HG03175 (cell line): ENCODE results near the gene ADI1.
"Not testable (repeated sequence)": the region's sequence is repeated elsewhere in the genome, so short reads cannot be mapped to it uniquely, and the experiment has no call there.

Source experiments
- ATAC-seq: cut with Tn5 transposase; IDR thresholded peaks from one replicate; pipeline ENCODE4 v1.9.1; 2021; ENCODE audit warnings: mild to moderate bottlenecking, moderate library complexity; ENCODE audit not compliant: unreplicated experiment

The ADI1 gene

DNA sequence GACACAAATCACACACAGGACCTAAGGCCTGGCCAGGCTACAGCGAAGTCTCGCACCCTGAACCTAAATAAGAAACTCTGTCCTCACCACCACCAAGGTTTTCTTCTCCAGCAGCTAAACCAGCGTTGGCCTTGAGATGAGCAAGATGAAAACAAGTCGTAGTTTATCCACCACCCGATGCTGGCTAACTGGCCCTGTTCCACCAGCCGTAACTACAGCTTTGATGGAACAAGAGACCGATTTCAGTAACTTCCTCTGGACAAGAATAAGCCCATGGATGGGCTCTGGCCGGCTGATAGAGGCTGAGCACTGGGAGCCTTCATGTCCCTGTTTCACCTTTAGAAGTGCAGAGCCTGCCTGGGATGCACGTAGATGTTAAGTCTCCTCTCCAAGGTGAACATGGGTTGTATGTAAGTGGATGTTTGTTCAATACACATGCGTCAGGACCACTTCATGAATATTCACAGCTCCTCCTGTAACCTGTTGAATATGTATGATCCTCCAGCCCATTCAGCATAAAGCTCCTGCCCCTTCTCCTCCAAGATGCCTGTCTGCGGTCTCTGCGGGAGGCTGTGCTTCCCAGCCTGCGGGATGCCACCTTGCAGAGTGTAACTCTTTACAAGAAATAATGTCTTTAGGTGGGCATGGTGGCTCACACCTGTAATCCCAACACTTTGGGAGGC, 24.2 kb downstream of the ADI1 start:
- no peak for ATAC-seq

DNA sequence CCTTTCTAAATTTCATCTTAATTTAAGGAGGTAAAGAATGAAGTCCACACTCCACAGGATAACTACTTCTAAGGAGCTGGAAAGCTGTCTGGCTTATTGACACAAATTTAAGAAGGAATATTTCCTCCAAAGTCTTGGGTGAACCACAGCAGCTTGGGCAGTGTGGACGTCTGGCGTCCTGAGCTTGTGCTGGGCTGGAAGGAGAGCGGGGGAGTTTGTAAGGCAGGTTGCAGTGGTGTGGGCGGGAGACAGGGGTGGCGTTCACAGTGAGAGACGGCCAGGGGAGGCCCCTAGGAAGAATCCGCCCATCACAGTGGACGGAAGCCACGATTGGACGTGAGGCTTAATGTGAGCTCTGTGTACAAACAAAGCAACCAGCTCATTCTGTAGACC, 25.7 kb downstream of the ADI1 start:
- ATAC-seq = no peak

GRCh38 chr2:3492951-3493614, 26.2 kb downstream of the ADI1 start:
- no peak for ATAC-seq

DNA sequence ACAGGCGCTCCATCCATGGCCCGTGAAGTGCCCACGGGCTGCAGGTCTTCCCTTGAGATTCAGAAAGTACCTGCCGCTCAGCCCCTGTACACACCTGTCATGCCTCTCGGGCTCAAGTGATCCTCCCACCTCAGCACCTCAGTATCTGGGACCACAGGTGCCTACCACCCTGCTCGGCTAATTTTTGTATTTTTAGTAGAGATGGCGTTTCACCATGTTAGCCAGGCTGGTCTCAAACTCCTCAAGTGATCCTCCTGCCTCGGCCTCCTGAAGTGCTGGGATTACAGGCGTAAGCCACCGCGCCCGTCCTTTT, 26.9 kb downstream of the ADI1 start:
- not testable (repeated sequence) for ATAC-seq

- ATAC-seq = no peak
Measured at GRCh38 chr2:3491716-3492474, 27.4 kb downstream of the ADI1 start.

GRCh38 chr2:3491306-3491705, 28.0 kb downstream of the ADI1 start:
- no peak for ATAC-seq

DNA sequence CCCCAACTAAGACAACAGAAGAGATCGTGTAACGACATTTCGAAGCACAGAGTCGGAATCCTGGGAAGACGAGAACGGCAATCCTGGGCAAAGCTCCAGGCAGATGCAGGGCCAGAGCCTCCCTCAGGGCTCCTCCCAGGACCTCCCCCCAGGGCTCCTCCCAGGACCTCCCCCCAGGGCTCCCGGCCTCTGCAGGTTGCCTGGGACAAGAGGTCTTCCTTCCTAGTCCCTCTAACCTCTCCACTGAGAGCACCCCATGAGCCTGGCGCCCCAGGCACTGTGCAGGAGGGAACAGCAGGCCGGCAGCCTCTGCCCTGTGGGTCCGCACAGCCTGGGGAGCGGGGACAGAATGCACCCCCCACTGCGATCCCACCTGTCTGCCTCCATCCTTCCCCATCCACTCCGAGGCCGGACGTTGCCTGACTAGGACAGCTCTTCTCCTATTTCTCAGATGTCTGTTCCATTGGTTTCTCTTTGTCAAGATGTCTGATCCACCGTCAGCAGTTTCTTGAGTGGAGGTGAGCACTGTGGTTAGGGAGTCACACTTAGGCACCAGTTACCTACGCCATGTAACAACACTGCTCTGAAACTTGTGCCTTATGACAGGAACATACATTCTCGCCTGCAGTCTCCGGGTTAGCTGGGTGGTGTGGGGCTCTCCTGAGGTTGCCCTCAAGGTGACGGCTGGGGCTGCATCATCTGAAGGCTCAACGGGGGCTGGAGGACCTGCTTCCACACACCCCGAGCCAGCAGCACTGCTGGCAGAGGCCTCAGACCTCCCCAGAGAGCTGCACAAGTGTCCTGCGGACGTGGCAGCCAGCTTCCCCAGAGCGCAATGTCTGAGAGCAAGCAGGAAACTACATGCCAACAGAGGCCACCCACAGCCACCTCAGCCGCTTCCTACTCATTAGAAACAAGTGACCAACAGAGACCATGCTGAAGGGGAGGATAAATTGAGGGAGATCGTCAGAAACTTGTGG, 28.9 kb downstream of the ADI1 start:
- no peak for ATAC-seq

GRCh38 chr2:3489764-3490115, 29.6 kb downstream of the ADI1 start:
- no peak for ATAC-seq

- ATAC-seq = no peak
Measured at GRCh38 chr2:3488855-3489763, 30.2 kb downstream of the ADI1 start.

DNA sequence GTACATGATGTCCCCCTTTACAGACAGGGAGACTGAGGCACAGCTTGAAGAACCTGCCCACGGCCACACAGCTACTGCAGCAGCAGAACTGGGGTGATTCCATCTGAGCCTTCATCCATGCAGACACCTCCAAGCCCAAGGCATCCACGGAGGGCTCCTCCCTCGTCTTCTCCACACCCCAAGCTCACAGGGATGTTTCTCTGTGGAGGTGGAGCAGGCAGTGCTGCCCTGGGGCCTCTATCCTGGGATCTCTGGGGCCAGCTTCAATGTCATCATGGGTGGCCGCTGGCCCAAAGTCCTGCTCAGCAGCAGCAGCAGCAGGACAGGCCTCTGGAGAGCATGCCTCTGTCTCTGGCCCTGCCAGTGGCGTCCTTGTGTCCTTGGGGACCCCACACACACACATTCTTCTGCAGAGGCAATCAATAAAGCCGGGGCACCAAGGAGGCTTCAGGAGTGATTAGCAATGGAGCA, 31.2 kb downstream of the ADI1 start:
- no peak for ATAC-seq

GRCh38 chr2:3487432-3487831, 31.9 kb downstream of the ADI1 start:
- no peak for ATAC-seq

DNA sequence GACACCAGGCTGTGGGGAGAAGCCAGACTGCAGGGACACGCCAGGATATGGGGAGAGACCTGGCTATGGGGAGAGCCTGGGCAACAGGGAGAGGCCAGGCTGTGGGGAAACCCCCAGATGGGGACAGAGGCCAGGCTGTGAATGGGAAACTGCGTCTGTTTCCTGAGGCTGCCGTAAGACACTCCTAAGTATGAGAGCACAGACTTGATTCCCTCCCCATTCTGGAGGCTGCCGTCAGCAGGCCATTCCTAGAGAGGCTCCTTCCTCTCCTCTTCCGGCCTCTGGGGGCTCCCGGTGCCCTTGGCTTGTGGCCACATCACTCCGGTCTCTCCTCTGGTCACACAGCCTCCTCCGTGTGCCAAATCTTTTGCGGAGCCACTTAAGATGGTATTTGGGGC, 32.3 kb downstream of the ADI1 start:
- ATAC-seq = no peak

DNA sequence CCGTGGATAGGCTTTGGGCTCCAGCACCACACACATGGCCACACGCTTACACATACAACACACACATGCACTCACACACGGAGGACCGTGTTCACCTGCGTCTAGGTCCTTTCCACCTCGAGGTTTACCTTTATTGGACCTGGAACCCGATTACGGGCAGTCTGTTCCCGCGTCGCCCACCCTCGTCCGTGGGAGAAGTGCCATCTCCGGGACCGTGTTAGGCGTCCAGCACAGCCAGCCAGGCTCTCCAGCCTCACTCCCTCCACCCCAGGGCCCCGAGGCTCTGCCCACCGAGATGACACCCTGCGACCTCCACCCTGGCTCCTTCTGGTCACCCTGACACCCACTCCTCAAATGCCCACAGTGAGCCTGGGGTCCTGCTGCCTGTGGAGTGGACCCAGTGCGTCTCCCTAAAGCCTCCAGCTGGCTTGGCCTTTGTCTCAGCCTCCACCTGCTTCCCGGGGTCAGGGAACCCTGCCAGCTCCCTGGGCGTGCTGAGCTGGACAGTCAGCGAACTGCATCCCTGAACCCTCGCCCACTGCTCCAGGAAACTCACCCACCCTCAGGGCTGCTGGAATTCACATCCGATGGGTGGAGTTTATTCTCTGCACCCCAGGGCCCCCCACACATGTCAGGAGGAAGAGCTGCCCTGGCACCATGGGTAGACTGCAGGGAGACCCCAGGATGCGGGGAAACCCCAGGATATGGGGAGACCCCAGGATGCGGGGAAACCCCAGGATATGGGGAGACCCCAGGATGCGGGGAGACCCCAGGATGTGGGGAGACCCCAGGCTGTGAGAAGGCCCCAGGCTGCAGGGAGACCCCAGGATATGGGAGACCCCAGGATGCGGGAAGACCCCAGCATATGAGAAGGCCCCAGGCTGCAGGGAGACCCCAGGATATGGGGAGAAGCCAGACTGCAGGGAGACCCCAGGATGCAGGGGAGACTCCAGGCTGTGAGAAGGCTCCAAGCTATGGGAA, 33.0 kb downstream of the ADI1 start:
- ATAC-seq = no peak

DNA sequence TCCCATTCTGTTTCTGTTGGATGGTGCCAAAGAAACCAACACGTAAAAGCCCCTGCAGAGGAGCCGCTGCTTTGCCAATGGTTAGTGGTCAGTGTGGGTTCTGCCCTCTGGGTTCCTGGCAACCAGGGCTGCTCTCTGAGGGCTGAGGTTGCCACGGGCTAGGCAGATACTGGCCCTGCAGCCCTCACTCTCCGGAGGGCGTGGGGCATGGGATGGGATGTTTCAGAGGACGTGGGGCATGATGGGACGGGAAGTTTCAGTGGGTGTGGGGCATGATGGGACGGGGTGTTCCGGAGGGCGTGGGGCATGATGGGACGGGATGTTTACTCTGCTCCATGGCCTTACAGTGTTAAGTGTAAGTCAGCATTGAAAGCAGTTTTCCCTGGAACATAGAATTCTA, 34.2 kb downstream of the ADI1 start:
- no peak for ATAC-seq

DNA sequence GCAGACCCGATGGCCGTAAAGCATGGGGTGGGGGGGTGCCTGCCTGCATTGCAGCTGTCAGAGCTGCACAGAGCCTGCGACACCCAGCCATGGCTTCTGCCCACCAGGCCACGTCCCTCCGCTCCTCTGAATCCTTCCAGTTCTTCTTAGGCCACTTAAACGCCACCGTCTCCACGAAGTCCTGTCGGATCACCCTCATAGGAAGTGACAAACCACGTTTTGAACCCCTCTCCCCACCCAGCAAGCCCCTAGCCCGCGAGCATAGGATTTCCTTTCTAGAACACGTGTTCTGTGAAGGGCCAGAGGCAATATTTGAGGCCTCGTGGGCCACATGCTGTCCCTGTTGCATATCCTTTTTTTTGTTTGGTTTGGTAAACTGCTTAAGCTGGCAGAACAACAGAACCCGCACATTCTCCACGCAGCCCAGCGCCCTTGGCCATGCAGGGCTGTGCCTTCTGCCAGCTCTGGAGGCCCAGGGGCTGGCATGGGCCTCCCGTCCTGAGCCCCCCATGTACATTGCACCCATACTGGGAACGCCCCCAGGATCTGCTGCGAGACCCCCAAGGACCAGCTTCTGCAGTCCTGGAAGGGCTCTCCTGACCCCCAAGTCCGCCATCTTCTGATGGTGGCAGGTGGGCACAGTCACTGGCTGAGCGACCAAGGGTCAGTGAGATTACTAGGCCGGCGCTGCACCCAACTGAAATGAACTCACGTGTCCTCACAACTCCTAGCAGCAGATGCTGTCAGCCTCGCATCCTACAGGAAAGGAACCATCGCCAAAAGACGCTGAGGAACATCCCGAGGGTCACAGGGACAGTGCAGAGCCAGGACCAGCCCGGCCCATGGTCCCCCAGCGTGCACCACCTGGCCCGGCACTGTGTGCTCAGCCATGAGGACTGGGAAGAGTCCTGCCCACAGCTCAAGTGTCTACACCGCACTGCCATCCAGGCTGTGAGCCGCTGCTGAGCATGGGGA, 35.1 kb downstream of the ADI1 start:
- no peak for ATAC-seq

DNA sequence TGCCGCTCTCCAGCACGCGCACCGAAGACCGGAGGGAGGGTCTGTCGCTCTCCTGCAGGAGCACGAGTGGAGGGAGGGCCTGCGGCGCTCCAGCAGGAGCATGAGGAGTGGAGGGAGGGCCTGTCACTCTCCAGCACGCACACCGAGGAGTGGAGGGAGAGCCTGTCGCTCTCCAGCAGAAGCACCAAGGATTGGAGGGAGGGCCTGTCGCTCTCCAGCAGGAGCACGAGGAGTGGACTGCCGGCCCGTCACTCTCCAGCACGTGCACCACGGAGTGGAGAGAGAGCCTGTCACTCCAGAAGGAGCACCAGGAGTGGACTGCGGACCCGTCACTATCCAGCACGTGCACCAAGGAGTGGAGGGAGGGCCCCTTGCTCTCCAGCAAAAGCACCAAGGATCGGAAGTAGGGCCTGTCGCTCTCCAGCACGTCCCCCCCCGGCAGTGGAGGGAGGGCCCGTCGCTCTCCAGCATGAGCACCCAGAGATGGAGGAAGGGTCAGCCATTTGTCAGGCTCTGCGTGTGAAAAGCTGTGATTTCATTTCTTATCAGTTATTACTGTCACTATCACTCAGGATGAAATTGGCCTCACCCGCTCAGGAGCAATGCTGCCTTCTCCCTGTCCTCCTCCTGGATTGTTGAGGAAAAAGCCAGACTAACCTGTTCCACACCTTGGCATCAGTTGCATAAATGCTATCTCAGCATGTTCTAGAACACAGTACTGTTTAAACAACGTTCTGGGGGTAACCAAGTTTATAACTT, 35.9 kb downstream of the ADI1 start:
- no peak for ATAC-seq

DNA sequence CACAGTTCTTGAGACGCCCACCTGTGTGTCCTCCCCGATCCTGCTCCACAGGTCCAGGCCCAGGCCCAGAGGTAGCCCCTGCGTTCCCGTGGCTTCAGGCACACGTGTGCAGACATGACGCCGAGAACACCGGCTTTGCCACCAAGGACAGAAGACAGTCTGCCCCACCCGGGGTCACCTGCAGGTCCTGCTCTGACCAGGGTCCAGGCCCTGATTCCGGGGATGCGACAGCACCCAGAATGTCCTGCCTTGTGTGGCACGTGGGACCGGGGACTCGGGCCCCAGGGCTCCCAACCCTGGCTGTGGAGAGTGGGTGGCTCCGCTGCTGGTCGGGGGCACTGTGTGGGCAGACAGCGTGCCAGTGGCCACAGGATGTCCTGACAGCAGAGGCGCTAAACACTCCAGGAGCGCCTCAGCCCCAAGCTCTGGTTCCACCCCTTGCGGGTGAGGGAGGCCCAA, 36.9 kb downstream of the ADI1 start:
- ATAC-seq = no peak
